ENCODE data around the gene CD48.
"Not testable (repeated sequence)": the region's sequence is repeated elsewhere in the genome, so short reads cannot be mapped to it uniquely, and the experiment has no call there.

The CD48 gene

DNA sequence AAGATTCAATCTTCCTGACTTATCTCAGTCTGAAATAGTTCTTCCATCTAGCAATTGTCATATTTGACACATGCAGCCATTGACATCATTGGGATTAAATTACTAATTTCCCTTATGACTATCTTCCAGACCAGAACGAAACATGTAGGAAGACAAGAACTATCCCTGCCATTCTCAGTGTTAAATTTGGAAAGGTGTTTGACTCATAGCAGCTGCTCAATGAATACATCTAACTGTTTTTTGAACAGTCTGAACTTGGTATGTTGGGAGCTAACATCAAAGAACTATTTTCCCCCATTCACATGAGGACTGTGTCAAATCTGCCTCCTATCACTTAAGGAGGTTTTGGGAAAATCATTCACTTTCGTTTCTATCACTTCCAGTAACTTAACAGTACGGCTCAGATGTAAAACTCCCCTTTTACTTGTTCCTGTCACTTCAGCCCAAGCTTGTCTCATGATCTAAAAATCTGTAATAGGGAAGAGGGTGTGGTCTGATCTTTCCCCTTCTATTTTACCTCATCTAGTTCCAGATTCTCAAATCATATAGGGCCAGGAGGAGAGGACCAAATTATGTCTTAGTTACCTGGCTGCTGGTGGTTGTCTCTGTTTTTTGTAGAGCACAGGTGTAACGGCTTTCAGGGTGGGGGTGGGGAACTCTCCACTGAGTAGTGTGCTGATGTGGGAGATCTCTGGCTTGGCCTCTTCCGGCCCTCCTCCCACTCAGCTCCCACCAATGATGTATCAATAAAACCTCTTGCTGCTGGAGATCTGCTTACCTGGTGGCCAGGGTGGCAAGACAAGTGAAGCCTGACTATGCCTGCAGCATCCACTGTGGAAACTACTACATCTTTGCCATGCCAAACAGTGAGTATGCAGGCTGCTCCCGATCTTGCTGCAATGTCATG, 38.6 kb downstream of the CD48 start:
- DNase-seq = no peak

DNA sequence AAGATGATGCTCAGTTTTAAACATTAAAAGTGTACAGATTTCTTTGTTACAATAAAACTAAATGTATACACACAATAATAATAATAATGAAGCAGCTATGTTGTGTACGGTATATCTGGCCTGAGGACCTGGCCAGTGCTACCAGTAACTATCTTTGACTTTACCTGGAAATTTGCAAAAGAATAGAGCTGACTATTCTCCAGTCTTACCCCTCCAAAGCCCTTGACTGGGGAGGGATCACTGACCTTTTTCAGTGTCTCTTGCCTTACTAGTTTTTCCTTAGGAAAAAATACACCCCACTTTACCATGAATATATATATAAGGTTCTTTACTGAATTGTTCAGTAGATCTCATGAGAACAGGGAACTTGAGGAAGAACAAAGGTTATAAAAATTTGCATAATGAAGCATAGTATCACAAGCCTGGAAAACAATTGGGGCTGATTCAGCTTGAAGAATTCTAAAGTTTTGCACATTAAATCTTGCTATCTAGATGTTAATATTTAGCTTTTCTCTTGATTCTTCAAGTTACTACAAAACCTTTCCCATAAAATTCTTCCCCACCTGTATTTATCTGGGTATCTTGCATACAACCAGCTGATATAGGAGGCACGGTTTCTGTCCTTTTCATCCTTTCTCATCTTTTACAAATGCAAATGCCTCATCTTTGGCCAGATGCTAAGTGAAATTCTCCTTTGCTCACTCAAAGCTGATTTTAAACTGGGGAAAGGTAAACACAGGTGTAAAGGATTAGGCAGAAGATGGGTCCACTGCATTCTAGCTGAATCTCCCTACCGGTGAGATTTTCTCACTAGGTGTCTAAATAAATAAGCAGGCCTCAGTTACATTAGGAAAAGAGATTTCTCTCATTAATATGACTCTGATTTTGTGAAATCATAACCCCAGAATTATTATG, 39.8 kb downstream of the CD48 start:
- DNase-seq = no peak

DNA sequence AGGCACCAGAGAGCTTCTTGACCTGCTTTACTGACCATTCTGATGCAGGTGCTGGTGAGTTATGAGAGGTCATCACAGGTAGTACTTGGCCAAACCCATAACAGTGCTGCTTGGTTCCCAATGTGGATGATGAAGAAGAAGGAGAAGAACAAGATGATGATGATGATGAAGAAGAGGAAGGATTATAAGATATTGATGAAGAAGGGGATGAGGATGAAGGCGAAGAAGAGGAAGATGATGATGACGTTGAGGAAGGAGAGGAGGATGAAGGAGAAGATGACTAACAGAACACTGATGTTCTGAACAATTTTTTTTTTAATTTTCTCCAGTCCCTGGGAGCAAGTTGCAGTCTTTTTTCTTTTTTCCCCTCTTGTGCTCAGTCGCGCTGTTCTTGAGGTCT, 40.9 kb downstream of the CD48 start:
- no peak for DNase-seq

DNA sequence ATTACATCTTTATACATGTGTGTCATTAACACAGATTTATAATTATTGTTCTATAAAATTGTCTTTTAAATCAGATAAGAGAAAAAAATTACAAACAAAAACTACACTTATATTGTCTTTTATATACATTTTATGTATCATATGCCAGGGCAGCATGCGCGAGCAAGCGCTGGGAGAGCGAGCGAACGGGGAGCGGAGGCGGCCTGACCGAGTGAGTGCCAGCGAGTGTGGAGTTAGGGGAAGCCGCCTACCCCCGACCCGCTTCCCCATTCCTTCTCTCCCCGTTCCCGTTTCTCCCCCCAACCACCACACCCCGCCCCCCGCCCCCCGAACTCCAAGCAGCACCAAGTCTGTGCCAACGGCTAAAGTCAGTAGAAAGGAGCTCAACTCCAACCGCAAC, 41.8 kb downstream of the CD48 start:
- no peak for DNase-seq

DNA sequence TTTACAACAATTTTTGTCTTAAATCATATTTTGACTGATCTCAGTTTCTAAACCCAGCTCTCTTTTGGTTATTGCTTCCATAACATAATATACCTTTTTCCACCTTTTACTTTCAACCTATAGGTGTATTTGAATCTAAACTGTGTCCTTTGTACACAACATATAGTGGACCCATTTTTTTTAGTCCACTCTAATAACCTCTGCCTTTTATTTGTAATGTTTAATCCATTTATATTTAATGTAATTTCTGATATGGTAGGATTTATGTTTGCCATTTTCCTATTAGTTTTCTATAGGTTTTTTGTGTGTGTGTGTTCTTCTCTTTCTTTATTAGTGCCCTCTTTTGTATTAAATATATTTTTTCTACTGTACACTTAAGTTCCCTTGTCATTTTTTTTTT, 42.3 kb downstream of the CD48 start:
- no peak for DNase-seq

DNA sequence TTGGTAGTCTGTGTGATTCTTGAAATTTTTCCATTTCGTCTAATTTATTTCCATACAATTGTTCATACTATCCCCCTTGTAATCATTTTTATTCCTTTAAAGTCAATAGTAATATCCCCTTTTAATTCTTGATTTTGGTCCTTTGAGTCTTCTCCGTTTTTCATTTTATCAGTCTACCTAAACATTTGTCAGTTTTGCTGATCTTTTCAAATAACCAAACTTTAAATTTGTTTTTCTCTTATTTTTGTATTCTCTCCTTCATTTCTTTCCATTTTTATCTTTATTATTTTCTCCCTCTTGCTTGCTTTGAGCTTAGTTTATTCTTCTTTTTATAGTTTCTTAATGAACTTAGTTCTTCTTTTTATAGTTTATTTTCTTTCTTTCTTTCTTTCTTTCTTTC, 43.7 kb downstream of the CD48 start:
- no peak for DNase-seq

DNA sequence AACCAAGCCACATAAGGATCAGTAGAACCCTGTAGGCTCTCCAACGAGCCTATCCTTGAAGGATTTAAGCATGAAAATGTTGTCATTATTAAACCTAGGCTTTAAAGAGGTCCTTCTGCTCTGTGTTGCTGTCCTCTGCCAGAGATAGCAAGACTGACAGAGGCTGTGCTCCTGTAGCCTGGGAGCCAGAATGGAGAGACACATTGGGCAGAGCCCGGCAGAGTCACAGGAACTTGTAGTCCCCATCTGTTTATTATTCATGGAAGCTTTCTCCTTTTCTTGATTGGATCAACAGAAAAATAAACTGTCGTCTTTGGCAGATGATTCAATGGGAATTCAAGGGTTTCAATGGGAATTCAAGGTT, 45.6 kb downstream of the CD48 start:
- no peak for DNase-seq

DNA sequence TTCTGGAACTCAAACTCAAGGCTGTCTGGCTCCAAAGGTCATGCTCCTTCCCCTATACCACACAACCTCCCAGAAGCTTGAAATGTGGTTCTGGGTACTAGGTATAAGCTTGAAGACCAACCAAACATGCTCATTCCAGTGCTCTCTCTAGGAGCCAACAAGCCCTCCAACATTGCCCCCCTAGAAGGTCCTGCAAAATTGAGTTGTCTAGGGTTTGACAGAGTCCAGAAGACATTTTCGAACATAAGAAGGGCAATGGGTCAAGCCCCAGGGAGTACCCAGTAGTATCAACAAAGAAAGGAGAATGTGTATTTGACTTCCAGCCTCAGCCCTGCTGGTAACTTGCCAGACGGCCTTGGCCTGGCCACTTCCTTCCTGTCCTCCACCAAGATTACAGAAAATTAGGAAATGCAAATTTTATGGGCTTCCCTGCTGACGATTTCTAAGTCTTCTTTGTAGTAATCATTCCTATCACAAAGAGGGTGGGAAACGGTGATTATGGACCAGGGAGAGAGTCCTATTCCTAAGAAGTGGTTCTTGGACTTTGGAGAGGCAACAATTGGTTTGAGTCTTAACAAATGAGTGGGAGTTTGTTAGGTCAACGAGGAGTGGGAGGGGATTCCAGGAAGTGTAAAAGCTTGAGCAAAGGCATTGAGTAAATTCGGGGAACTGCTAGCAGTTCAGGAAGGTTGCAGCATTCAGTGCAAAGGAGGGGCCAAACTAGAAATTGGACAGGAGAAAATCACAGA, 46.1 kb downstream of the CD48 start:
- DNase-seq = no peak

DNA sequence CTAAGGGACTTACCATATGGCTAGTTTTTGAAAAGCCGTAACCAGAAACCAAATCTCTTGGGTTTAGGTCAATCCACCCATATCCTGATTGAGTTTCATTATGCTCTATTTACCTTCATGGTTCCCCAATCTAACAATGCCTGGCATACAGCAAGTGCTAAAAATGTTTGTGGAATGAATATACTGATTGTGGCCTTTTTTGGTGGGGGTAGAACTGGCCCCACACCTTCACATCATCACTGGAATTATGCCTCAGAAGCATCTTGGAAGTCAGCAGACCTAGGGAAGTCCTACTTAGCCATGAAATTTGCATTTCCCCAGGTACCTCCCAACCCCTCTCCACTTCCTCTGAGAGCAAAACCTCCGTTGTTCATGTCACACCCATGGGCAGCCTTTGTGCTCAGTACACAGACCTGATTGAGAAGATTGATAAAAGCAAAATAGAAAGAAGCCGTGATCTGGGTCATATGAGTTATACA, 47.0 kb downstream of the CD48 start:
- DNase-seq = no peak

DNA sequence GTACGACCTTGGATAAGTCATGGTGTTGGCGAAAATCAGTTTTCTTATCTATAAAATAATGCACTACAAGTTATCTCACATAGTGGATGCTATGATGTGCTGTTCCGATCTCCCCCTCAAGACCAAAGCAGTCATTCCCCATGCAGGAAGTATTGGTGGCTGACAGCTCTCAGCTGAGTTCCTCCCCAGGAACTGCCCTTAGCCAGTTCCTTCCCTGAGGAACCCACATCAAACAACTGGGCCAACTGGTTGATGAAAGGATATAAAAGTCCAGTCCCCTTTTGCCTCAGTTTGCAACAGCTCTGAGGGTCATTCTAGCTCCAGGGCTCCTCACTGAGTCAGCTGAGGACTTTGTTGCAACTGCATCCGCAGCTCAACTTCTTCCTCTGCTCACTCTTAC, 48.7 kb downstream of the CD48 start:
- DNase-seq = no peak

DNA sequence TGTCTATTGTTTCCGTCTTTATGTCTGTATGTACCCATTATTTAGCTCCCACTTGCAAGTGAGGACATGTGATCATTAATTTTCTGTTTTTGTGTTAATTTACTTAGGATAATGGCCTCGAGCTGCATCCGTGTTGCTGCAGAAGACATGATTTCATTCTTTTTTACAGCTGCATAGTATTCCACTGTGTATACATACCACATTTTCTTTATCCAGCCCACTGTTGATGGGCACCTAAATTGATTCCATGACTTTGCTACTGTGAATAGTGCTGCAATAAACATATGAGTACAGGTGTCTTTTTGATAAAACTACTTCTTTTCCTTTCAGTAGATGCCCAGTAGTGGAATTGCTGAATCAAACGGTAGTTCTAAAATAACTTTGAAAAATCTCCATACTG, 52.1 kb downstream of the CD48 start:
- DNase-seq = no peak

DNA sequence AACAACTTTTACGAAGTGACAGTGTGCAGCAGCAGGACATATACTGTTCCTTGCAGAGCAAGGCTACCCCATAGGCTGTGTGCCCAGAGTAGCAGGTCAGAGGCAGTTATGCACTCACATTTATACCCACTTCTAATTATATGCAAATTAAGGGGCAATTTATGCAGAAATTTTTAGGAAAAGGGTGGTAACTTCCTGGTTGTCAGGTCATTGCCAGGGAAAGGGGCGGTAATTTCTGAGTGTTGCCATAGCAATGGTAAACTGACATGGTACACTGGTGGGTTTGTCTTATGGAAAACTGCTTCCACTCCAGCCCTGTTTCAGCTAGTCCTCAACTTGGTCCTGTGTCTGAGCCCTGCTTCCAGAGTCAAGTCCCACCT, 52.8 kb downstream of the CD48 start:
- DNase-seq = no peak

DNA sequence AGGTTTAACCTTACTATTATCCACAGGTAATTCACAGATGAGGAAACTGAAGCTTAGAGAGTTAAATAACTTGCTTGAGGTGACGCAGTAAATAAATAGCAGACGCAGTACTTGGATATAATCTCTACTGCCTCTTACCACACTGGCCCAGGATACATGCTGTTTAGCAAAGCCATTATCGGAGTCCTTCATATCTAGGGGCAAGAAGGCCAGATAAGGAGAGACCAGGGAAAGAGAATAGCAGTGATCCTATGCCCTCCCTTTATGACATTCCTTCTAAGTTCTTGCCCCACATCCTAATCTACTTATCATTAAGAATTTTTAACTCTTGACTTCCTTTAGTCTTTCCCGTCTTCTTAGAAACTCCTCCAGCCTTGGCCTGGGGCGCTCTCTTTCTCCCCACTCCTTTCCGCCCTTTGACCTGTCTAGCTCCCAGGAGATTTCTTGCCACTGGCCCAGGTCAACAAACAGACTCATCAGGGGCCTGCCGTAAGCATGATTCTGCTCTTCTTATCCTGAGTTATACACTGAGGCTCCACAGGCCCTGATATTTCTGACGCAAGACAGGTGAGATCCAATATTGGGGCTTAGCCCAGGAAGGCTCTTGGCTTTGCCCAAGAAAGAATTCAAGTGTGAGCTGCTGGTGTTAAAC, 53.3 kb downstream of the CD48 start:
- DNase-seq = no peak

DNA sequence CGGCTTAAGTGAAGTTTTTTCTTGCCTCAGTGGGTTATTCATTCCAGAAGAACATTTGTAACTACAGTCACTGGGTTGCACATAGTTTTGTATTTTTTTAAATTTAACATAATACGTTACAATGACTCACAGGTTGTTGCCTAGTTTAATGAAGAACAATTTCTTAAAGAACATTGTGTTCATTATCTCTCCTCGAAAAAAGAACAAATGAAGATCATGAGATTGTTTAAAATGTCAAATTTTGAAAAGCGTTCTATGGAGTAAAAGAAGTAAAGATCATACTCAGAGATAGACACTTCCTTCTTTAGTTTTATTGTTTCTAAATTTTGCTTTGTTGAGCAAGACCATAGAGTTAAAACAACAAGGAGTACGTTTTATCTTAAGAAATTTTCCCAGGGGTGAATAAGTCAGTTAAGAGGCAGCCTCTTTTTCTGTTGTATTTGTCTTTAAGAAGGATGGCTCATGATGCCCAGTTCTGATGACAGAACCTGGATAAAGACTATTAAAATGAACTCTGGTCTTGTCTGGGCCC, 54.3 kb downstream of the CD48 start:
- DNase-seq = no peak

DNA sequence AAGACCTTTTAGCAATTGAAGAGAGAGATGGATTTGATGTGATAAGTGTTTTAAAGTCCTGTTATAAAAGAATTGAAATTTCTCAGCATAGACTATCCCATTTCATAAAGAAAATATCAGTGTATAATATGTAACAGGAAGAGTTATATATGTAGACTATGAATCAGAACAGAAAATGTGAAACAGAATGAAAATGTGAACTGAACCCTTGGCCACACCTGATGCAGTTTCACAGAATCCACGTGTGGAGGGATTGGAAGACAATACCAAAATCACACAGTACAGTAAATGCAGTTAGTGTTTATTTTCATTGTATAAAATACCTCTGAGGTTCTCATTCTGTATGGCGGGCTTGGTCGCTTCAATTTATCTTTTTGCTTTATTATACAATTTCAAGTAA, 54.9 kb downstream of the CD48 start:
- DNase-seq = no peak

DNA sequence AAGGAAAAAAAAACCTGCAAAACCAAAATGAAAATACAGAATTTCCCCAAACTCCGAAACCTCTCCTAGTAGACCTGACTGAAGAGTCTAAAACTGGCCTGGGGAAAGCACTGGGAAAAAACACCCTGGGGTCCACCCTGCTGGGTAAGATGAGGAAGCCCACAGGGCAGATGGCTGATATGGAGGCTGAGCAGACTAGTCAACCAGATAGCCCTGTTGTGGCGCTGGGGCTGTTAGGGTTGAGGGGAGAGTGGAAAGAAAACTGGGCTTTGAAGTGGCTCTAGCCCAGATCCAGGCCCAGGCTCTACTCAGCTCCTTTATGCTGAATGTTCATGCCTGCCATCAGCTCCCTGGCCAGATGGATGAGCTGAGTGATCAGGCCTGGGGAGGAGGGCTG, 58.0 kb downstream of the CD48 start:
- no peak for DNase-seq

DNA sequence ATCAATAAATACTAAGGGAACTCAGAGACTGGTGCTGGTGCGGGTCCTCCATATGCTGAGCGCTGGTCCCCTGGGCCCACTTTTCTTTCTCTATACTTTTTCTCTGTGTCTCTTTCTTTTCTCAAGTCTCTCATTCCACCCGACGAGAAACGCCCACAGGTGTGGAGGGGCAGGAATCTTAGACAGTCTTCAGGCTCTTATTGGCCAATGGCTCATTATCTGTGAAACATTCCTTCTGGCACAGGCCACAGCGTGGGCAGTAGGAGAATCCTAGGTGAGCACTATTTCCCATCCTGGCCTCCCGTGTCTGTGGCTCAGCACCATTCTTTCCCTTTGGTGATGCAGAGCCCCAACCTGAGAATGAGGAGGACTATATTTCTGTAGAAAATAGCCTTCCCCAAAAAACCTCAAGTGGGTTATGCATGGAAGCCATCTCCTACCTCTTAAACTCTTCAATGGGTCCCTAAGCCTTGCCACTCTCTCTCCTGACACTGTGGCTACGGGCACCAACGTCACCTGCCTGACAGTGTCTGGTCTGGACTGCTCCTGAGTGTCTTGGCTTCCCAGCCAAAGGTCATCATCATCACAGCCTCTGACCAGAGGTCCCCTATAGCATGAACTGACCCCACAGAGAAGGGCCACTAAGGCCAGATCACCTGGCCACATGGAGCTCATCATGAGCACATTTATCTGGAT, 58.5 kb downstream of the CD48 start:
- DNase-seq = no peak

DNA sequence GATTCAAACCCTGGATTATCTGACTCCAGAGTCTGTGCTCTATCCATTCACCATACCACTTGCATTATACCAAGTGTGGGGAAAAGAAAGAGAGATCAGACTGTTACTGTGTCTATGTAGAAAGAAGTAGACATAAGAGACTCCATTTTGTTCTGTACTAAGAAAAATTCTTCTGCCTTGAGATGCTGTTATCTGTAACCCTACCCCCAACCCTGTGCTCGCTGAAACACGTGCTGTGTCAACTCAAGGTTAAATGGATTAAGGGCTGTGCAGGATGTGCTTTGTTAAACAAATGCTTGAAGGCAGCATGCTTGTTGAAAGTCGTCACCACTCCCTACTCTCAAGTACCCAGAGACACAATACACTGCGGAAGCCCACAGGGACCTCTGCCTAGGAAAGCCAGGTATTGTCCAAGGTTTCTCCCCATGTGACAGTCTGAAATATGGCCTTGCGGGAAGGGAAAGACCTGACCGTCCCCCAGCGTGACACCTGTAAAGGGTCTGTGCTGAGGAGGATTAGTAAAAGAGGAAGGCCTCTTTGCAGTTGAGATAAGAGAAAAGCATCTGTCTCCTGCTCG, 59.5 kb downstream of the CD48 start:
- DNase-seq = not testable (repeated sequence)

DNA sequence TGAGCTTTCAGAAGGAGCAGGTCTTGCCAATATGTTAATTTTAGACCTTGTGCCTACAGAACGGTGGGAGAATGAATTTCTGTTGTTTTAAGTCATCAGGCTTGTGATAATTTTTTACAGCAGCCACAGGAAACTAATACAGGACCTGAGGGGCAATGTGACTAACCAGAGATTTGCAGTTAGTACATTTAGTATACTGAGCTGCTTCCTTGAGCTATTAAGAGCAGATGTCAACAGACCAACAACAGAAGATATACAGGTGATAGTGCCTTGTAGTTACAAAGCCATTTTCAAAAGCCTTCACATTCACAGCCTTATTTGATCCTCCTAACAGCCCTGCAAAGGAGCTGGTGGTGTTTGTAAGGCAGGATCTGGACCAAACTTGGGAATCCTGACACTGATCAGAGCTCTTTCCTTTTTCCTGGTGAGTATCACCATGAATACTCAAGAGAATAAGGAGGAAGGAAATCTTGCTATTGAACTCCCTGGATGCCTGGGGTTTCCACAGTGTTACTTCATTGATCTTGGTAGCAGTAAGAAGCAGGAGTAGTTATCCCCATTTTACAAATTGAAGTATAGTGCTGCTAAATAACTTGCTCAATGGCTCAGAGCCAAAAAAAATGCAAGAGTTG, 60.1 kb downstream of the CD48 start:
- DNase-seq = no peak

DNA sequence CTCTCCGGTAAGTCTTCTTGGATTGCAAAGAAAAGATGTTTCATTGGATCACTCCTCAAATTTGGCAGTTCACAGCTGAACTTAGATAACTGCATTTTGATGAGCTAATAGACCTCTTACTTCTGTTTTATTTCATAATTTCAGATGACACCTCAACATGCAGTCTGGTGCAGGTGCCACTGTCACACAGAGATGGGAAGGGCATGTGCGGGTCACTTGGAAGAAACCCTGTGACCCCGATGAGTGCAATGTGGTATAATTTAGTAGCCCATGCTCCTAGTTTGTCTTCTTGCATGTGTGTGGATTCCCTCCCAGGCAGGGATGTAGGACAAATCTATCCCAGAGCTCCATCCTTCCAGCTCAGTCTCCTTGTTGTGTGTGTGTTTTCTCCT, 64.3 kb downstream of the CD48 start:
- DNase-seq = no peak

All from activated CD4-positive, alpha-beta T cell treated with anti-CD3 and anti-CD28 coated beads for 1 hour (primary cell).